T-helper 1 cell treated with Interleukin-12 subunit alpha and Interleukin-12 subunit beta and Interleukin-4 antibody, amounts not matched to agents 30 ng/mL and 1 ng/mL, for 36 hours (primary cell): ENCODE data around the gene MEG3. TPM values are rescaled to one million over a fixed set of nuclear protein-coding genes. Genes with fewer than 3 reads are reported as not detected.

Experiments
- intact Hi-C: fragments of 100-400 bp; cut with micrococcal nuclease; formaldehyde crosslinking; loops from one replicate; pipeline ENCODE4 v1.15.1; 2024
- total RNA-seq: library from RNA; stranded (reverse); gene quantifications from 2 replicates; pipeline ENCODE4 v1.2.3, GENCODE V29; 2022

Gene MEG3
- total RNA-seq, 1 donor from 2014 or later = not detected

GRCh38 chr14:100894416-100894815 is 68.5 kb downstream of the MEG3 start:
- intact Hi-C loops = no loop called here

GRCh38 chr14:100895411-100895810 is 69.5 kb downstream of the MEG3 start:
- intact Hi-C loops = no loop called here

- intact Hi-C loops = no loop called here
These were observed 70.6 kb downstream of the MEG3 start for GRCh38 chr14:100896369-100897060.

- intact Hi-C loops = no loop called here
These were observed 72.5 kb downstream of the MEG3 start for GRCh38 chr14:100898465-100898864.

GRCh38 chr14:100898935-100899883 is 73.3 kb downstream of the MEG3 start:
- intact Hi-C loops = no loop called here

- intact Hi-C loops = no loop called here
These were observed 74.2 kb downstream of the MEG3 start for GRCh38 chr14:100899884-100900771.

- intact Hi-C loops = no loop called here
These were observed 75.0 kb downstream of the MEG3 start for GRCh38 chr14:100900837-100901390.

- intact Hi-C loops = no loop called here
These were observed 75.7 kb downstream of the MEG3 start for GRCh38 chr14:100901391-100902183.

- intact Hi-C loops = no loop called here
These were observed 76.6 kb downstream of the MEG3 start for GRCh38 chr14:100902295-100903133.

- intact Hi-C loops = no loop called here
These were observed 77.2 kb downstream of the MEG3 start for GRCh38 chr14:100903134-100903468.

- intact Hi-C loops = no loop called here
These were observed 77.8 kb downstream of the MEG3 start, which contains the start of gene RTL1 for GRCh38 chr14:100903672-100904185. Gene RTL1, minus strand, starts transcription at chr14:100903722. Its CDS starts 18,934 bp downstream, at chr14:100884788.

GRCh38 chr14:100904307-100905087 is 78.6 kb downstream of the MEG3 start:
- intact Hi-C loops = no loop called here

GRCh38 chr14:100905166-100905565 is 79.2 kb downstream of the MEG3 start:
- intact Hi-C loops = no loop called here

GRCh38 chr14:100906420-100906819 is 80.5 kb downstream of the MEG3 start:
- intact Hi-C loops = no loop called here

GRCh38 chr14:100907240-100907639 is 81.3 kb downstream of the MEG3 start:
- intact Hi-C loops = no loop called here

GRCh38 chr14:100909439-100909838 is 83.5 kb downstream of the MEG3 start:
- intact Hi-C loops = no loop called here
